Measurements from ENCODE around the gene PDE6B.

PDE6B gene

GRCh38 chr4:600850-601515 is 24.4 kb upstream of the PDE6B start:
- no peak for DNase-seq (ENCODE audit: low spot score)

DNA sequence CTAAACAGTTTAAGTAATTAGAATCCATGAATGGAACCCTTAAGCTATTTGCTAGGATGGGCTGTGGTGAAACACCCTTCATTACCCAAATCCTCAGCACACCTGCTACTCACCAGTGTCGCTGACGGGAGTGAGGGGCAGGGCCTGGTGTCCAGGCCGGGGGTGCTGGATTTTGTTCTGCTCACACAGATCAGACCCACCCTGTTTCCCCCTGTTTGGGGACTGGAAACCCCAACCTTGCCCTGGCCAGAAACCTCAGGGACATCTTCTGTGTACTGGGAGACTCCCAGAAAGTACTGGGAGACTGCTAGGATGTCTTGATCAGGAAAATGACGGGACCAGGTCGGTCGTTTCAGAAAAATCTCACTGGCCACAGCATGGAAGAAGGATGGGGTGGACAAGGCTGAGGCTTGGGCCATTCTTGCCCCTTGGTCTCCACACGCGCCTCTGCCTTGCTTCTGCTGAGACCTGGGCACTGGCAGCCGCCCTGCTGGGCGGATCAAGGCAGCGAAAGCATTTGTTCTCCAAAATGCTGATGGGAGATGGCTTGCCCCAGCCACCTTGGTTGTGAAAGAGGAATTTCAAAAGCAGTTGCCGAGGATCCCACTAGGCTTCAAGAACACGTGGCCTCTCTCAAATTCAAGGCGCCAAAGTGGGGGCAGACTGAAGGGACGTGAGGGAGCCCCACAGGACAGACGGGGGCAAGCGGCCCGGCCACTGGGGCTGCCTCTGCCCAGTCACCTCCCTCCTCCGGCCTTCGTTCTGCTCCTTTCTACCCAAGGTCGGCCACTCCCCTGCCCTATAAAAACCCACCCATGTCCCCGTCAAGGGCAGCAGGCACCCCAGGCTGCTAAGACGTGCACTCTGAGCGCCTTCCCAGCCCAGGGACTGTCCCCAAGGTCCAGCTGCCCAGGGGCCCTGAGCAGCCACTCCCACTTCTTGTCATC is 23.5 kb upstream of the PDE6B start:
- no peak for DNase-seq (ENCODE audit: low spot score)

DNA sequence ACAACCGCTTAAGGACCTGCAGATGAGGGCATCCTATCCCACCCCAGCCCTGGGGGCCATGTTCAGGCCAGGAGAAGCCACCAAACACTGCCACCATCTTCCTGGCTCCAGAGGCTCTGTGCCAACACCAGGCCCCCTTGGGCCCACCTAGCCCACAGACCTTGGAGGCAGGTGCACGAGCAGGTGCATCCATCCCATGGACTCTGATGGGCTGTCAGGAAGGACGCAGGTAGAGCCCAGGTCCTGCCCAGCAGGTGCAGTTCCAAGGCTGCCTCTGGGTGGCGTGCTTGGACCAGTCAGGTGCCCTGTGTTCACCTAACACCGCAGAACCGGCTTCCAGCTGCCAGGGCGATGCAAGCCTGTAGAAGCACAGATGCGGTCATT is 22.8 kb upstream of the PDE6B start:
- DNase-seq (ENCODE audit: low spot score): no peak

DNA sequence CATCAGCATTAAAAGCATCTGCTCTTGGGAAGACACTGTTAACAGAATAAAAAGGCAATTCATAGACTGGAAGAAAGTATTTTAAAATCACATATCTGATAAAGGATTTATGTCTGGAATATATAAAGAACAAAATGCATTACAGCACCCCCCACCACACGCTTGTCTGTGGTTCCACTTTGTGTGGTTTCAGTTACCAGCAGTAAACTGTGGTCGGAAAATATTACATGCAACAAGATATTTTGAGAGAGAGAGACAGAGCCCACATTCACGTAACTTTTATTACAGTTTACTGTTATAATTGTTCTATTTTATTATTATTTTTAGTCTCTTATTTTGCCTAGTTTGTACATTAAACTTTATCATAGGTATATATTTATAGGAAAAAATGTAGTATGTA is 21.2 kb upstream of the PDE6B start:
- no peak for DNase-seq (ENCODE audit: low spot score)

GRCh38 chr4:605702-606425 is 19.5 kb upstream of the PDE6B start:
- no peak for DNase-seq (ENCODE audit: low spot score)

DNA sequence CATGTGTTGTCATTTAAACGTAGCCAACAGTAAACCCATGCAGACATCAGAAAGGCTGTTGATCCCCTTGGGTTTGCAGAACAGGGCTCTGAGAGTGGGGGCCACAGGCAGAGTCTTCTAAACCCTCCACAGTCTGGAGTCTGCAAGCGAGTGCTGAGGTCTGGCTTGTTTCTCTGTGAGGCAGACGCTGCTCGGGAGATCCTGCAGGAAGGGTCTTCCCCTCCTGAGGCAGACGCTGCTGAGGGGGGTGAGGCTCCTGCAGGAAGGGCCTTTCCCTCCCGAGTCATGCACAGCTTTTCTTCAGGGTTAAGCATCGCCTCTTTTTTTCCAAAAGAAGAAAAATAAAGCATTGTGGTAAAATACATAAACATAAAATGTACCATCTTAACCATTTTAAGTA is 17.1 kb upstream of the PDE6B start:
- no peak for DNase-seq (ENCODE audit: low spot score)

DNA sequence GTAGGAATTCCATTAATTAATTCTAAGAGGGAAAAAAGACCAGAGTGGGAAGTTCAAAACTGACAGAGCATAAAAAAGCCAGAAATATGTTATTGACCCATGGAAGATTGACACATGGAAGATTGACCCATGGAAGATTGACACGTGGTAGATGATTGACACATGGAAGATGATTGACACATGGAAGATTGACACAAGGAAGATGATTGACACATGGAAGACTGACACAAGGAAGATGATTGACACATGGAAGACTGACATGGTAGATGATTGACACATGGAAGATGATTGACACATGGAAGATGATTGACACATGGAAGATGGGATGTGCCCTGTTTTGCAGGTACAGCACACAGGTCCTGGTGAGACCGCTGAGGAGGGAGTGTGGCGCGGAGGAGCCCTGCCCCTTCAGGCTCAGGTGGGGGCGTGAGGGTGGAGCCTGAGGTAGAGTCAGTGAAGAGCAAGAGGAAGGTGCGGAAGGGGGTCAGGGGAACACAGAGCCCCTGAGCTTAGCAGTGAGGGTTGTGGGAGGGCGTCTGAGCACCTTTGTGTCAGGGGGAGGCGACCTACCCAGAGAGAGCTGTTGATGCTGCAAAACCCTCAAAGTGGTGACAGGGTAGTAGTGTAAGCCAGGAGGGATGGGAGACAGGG is 15.8 kb upstream of the PDE6B start:
- no peak for DNase-seq (ENCODE audit: low spot score)

GRCh38 chr4:610411-611261 is 14.7 kb upstream of the PDE6B start:
- DNase-seq (ENCODE audit: low spot score): no peak

- DNase-seq (ENCODE audit: low spot score): no peak
Measured at GRCh38 chr4:612052-612748, 13.2 kb upstream of the PDE6B start.

DNA sequence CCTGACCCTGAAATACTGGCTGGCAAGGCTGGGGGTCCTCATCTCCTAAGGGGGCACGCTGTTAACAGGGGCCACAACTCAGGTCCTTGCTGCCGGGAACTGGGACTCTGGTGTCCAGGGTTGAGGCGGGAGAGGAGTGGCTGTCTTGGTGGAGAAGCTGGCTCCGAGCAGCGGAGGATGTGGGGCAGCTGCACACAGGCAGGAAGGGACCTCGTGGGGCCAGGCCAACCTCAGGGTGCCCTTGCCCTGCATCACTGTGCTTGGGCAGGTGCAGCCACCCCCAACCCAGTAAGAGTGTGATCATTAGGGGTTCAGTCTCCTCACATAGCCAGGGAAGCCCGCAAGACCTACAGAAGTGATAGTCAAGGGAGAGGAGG is 12.6 kb upstream of the PDE6B start:
- no peak for DNase-seq (ENCODE audit: low spot score)

DNA sequence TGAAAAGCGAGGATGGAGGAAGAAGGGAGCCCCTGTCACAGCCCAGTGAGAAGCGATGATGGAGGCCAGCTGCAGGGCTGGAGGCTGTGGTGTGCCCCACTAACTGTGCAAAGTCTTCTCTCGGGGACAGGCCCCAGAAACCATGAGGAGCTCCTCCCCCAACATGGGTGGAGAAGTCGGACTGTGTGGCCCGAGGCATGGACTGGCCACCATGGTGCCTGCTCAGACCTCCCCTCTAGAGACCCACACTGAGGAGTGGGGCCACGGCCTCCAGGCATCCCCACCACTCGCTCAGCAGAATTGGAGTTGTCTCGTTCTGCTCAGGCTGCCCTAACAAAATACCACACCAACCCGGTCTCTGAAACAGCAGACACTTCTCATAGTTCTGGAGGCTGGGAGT is 12.2 kb upstream of the PDE6B start:
- no peak for DNase-seq (ENCODE audit: low spot score)

- no peak for DNase-seq (ENCODE audit: low spot score)
Measured at GRCh38 chr4:616091-616490, 9.3 kb upstream of the PDE6B start.

DNA sequence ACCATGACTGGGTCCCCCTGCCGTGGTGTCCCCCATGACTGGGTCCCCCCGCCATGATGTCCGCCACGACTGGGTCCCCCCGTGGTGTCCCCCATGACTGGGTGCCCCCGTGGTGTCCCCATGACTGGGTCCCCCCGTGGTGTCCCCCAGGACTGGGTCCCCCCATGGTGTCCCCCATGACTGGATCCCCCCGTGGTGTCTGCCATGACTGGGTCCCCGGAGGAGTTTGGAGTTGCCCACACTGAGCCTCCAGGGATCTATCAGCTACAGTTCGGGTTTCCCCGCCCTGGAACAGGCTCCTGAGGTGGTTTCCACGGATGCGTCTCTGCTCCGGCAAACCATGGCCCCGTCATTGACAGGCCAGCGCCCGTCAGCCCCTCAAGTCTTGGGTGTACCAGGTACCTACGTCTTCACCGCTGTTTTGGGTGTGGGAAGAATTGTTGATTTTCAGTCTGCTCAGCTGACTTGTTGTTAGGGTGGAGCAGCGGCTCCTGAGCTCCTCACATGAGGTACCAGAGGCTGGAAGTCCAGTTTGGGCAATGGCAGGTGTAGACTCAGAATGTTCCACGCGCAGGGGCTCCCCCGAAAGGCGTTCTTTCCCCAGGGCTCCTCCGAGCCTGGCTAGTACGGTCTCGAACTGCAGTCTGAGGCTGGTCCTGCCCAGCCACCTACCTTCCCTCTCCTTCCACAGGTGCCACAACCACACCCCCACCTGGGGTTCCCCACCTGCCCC is 8.3 kb upstream of the PDE6B start:
- no peak for DNase-seq (ENCODE audit: low spot score)

GRCh38 chr4:617644-618641 is 7.4 kb upstream of the PDE6B start:
- no peak for DNase-seq (ENCODE audit: low spot score)

- DNase-seq (ENCODE audit: low spot score): no peak
Measured at GRCh38 chr4:620201-620600, 5.2 kb upstream of the PDE6B start.

DNA sequence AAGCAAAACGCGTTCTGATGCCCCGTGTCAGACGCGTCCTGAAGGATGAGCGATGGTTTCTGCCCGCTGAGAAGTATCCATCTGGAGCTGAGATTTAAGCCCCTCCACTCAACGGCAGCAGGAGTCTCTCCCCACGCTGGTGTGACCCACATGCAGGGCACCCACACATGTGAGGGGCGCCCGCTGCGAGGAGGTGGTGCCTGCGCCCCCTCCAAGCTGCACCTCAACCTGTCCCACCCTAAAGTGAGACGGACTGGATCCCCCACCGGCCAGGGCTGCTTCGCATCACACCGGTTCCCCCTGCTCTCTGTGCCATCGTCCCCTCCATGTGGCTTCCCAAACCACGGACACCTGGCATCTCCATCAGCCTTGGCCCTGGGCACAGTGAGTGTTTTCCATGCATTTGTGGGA is 4.5 kb upstream of the PDE6B start:
- DNase-seq (ENCODE audit: low spot score): no peak

DNA sequence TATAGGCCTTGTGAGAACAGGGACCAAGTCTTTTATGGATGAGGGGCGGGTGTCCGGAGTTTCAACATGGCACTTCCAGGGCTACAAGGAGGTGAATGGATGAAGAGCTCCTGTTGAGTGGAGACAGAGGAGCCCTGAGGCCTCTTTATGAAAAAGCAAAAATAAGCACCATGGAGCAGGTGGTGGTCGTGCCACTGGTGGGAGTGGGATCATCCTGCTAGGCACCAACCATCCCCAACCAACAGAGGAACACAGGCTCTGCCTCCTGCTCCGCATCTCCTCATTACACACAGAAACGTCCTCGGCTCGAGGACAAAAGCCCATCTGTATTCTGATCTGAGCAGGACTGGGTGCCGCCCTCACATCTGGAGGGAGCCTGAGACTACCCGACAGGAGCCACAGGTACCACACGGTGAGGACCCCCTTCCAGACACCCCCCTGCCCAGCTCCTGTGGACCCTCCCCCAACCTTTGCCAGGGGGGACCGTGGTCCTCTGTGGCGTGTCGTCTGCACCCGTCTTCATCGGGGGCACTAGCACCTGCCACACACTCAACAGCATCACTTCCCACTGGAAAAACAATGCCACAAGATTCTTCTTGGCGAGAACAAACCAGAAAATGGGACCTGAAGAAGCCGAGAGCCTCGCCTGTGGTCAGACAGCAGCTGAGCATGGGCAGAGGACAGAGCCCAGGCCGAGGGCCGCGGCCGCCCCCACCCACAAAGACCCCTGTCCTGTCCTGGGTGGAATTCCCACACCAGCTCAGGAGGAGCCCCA is 3.9 kb upstream of the PDE6B start:
- no peak for DNase-seq (ENCODE audit: low spot score)
